K562 (cell line): ENCODE results near the gene ZDHHC14.

Experiments
- CREBBP ChIP-seq: IDR thresholded peaks from one replicate; pipeline ENCODE4 v1.6.1; 2012; ENCODE audit warnings: low read depth, mild to moderate bottlenecking, control low read depth, inconsistent platforms, low read length
- EGR1 ChIP-seq: fragments of 450-650 bp; conservative IDR thresholded peaks from 2 replicates; pipeline ENCODE4 v1.6.1; 2017; ENCODE audit warnings: mild to moderate bottlenecking
- POU5F1 ChIP-seq: fragments of 150-350 bp; IDR thresholded peaks from 2 replicates; pipeline ENCODE4 v1.6.1; 2014; ENCODE audit warnings: borderline replicate concordance, low read length, low read depth, mild to moderate bottlenecking; ENCODE audit not compliant: partially characterized antibody
- RCOR1 ChIP-seq, 2 experiments: IDR thresholded peaks; 2 replicates each; pipeline ENCODE4 v1.6.1; 2012; ENCODE audit warnings: low read depth in 2 of 2, low read length in 2 of 2, borderline replicate concordance in 1 of 2, improper control_type of control experiment in 1 of 2
- SP1 ChIP-seq: sonication (generic); formaldehyde crosslinking; IDR thresholded peaks from 2 replicates; pipeline ENCODE4 v1.8.1; 2022; ENCODE audit warnings: mild to moderate bottlenecking, missing genetic modification reagents
- ZNF583 ChIP-seq: fragments of 250-450 bp; sonication (Bioruptor Pico); IDR thresholded peaks from 2 replicates; pipeline ENCODE4 v1.4.0; 2020
- TF ChIP-seq, protein P1 (sequence below), 3 experiments: IDR thresholded peaks in 2 of 3; conservative IDR thresholded peaks in 1 of 3; 2 replicates each; pipeline ENCODE4 v1.5.1; 2011 to 2012; ENCODE audit warnings: low read length in 3 of 3, mild to moderate bottlenecking in 3 of 3, control low read depth in 2 of 3, improper control_type of control experiment in 1 of 3, inconsistent platforms in 1 of 3, low read depth in 1 of 3, mixed read lengths in 1 of 3, moderate library complexity in 1 of 3; ENCODE audit not compliant: insufficient read depth in 2 of 3
- TF ChIP-seq, protein P2 (sequence below): fragments of 250-450 bp; sonication (Bioruptor Pico); IDR thresholded peaks from 2 replicates; pipeline ENCODE4 v1.4.0; 2020; ENCODE audit warnings: mild to moderate bottlenecking, moderate library complexity
- TF ChIP-seq, protein P3 (sequence below): fragments of 450-650 bp; conservative IDR thresholded peaks from 2 replicates; pipeline ENCODE4 v1.6.1; 2016; ENCODE audit warnings: missing genetic modification characterization, low read depth, mild to moderate bottlenecking, control low read depth, missing compliant biosample characterization
- TF ChIP-seq, protein P4 (sequence below): fragments of 250-450 bp; sonication (Bioruptor Pico); IDR thresholded peaks from 2 replicates; pipeline ENCODE4 v1.8.0; 2021; ENCODE audit warnings: moderate library complexity, mild to moderate bottlenecking, inconsistent platforms
- TF ChIP-seq, protein P5 (sequence below), 2 experiments: fragments of 200-800 bp in 1 of 2; sonication (Bioruptor generic) in 1 of 2; sonication (generic) in 1 of 2; formaldehyde crosslinking in 1 of 2; IDR thresholded peaks in 1 of 2; conservative IDR thresholded peaks in 1 of 2; 2 replicates each; pipeline versions ENCODE4 v1.5.0 to v1.6.1; 2016 to 2020; ENCODE audit warnings: missing compliant biosample characterization in 1 of 2, missing genetic modification characterization in 1 of 2, missing genetic modification reagents in 1 of 2

DNA sequence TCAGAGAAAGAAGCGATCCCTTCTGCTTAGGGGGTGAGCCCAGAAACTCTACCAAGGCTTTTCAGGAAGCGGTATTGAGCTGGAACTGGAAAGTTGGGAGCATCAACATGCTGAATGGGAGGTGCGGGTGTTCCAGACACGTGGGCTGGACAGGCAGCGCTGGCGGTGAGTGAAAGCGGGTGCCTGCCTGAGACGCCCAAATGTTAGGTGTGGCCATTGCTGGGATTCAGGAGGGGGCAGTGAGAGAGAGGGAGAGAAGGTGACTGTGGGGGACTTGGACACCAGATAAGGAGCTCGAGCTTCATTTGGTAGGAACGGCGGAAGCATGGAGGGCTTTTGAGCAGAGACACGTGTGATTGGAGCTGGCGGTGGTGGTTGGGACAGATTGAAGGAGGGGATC, 157.7 kb downstream of the ZDHHC14 start:
- TF ChIP-seq, protein P1, sequence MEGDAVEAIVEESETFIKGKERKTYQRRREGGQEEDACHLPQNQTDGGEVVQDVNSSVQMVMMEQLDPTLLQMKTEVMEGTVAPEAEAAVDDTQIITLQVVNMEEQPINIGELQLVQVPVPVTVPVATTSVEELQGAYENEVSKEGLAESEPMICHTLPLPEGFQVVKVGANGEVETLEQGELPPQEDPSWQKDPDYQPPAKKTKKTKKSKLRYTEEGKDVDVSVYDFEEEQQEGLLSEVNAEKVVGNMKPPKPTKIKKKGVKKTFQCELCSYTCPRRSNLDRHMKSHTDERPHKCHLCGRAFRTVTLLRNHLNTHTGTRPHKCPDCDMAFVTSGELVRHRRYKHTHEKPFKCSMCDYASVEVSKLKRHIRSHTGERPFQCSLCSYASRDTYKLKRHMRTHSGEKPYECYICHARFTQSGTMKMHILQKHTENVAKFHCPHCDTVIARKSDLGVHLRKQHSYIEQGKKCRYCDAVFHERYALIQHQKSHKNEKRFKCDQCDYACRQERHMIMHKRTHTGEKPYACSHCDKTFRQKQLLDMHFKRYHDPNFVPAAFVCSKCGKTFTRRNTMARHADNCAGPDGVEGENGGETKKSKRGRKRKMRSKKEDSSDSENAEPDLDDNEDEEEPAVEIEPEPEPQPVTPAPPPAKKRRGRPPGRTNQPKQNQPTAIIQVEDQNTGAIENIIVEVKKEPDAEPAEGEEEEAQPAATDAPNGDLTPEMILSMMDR (IDR thresholded peaks at IDR 0.05 in 2 of 3, conservative IDR thresholded peaks at IDR 0.05 in 1 of 3; ENCODE audit: insufficient read depth in 2 of 3, low read depth in 1 of 3, low read length in 3 of 3), result no peak
- TF ChIP-seq POU5F1, result no peak
- TF ChIP-seq, protein P2, sequence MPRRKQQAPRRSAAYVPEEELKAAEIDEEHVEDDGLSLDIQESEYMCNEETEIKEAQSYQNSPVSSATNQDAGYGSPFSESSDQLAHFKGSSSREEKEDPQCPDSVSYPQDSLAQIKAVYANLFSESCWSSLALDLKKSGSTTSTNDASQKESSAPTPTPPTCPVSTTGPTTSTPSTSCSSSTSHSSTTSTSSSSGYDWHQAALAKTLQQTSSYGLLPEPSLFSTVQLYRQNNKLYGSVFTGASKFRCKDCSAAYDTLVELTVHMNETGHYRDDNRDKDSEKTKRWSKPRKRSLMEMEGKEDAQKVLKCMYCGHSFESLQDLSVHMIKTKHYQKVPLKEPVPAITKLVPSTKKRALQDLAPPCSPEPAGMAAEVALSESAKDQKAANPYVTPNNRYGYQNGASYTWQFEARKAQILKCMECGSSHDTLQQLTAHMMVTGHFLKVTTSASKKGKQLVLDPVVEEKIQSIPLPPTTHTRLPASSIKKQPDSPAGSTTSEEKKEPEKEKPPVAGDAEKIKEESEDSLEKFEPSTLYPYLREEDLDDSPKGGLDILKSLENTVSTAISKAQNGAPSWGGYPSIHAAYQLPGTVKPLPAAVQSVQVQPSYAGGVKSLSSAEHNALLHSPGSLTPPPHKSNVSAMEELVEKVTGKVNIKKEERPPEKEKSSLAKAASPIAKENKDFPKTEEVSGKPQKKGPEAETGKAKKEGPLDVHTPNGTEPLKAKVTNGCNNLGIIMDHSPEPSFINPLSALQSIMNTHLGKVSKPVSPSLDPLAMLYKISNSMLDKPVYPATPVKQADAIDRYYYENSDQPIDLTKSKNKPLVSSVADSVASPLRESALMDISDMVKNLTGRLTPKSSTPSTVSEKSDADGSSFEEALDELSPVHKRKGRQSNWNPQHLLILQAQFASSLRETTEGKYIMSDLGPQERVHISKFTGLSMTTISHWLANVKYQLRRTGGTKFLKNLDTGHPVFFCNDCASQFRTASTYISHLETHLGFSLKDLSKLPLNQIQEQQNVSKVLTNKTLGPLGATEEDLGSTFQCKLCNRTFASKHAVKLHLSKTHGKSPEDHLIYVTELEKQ, result no peak
- TF ChIP-seq, protein P3, sequence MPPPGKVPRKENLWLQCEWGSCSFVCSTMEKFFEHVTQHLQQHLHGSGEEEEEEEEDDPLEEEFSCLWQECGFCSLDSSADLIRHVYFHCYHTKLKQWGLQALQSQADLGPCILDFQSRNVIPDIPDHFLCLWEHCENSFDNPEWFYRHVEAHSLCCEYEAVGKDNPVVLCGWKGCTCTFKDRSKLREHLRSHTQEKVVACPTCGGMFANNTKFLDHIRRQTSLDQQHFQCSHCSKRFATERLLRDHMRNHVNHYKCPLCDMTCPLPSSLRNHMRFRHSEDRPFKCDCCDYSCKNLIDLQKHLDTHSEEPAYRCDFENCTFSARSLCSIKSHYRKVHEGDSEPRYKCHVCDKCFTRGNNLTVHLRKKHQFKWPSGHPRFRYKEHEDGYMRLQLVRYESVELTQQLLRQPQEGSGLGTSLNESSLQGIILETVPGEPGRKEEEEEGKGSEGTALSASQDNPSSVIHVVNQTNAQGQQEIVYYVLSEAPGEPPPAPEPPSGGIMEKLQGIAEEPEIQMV, result no peak
- no peak for TF ChIP-seq RCOR1 (IDR thresholded peaks at IDR 0.05; ENCODE audit: borderline replicate concordance in 1 of 2, low read depth in 2 of 2, low read length in 2 of 2)
- no peak for TF ChIP-seq SP1 (CRISPR knock-in tag)
- TF ChIP-seq, protein P4, sequence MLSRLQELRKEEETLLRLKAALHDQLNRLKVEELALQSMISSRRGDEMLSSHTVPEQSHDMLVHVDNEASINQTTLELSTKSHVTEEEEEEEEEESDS (CRISPR knock-in tag), result no peak
- TF ChIP-seq ZNF583 (CRISPR knock-in tag), result no peak
- TF ChIP-seq, protein P5, sequence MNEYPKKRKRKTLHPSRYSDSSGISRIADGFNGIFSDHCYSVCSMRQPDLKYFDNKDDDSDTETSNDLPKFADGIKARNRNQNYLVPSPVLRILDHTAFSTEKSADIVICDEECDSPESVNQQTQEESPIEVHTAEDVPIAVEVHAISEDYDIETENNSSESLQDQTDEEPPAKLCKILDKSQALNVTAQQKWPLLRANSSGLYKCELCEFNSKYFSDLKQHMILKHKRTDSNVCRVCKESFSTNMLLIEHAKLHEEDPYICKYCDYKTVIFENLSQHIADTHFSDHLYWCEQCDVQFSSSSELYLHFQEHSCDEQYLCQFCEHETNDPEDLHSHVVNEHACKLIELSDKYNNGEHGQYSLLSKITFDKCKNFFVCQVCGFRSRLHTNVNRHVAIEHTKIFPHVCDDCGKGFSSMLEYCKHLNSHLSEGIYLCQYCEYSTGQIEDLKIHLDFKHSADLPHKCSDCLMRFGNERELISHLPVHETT (CRISPR knock-in tag; conservative IDR thresholded peaks at IDR 0.05 in 1 of 2, IDR thresholded peaks at IDR 0.05 in 1 of 2), result no peak
- no peak for TF ChIP-seq EGR1
- TF ChIP-seq CREBBP, result no peak
